WERI-Rb-1 (cell line): ENCODE results near the gene CIDEB.

Source experiments
- DNase-seq: peaks from one replicate; pipeline ENCODE4 v3.0.0-alpha.2; 2020
- H3K27ac ChIP-seq: fragments of 250-450 bp; sonication (Bioruptor Pico); 2 replicates; pipeline ENCODE4 v1.5.1; 2020; ENCODE audit warnings: mild to moderate bottlenecking, moderate library complexity
- H3K27me3 ChIP-seq: fragments of 250-450 bp; sonication (Bioruptor Pico); 2 replicates; pipeline ENCODE4 v1.5.1; 2021; ENCODE audit warnings: mild to moderate bottlenecking, low read depth, moderate library complexity; ENCODE audit not compliant: insufficient read depth, severe bottlenecking
- H3K36me3 ChIP-seq: fragments of 250-450 bp; sonication (Bioruptor Pico); 2 replicates; pipeline ENCODE4 v1.5.1; 2020; ENCODE audit warnings: mild to moderate bottlenecking, moderate library complexity
- H3K4me3 ChIP-seq: 2 replicates; pipeline ENCODE4 v1.5.1; 2011; ENCODE audit warnings: low read depth, mild to moderate bottlenecking, control low read depth, low read length
- H3K9me3 ChIP-seq: fragments of 250-450 bp; sonication (Bioruptor Pico); 2 replicates; pipeline ENCODE4 v1.5.1; 2021; ENCODE audit warnings: mild to moderate bottlenecking, moderate library complexity; ENCODE audit not compliant: severe bottlenecking
- TF ChIP-seq, protein P1 (sequence below): IDR thresholded peaks from 2 replicates; pipeline ENCODE4 v1.5.1; 2011; ENCODE audit warnings: low read depth, mild to moderate bottlenecking, control low read depth, inconsistent platforms, low read length

Gene CIDEB

DNA sequence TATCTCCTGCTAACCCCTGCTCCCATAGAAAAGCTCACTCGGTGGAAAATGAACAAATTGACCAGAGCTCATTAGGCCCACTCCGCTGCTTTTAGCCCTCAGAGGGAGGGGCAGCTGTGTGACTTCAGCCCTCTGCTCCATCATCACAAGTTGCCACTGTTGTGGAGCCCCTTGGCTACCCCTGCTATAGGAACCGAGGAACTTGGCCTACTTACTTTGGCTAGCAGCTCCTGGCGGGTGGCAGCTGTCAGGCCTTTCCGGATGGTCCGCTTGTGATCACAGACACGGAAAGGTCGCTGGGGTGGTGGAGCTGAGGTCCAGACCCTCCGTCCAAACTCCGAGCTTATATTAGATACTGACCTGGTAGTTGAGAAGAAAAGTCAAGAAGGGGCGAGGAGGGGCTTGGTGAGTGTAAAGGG, 612 bp downstream of the CIDEB start:
- TF ChIP-seq, protein P1, sequence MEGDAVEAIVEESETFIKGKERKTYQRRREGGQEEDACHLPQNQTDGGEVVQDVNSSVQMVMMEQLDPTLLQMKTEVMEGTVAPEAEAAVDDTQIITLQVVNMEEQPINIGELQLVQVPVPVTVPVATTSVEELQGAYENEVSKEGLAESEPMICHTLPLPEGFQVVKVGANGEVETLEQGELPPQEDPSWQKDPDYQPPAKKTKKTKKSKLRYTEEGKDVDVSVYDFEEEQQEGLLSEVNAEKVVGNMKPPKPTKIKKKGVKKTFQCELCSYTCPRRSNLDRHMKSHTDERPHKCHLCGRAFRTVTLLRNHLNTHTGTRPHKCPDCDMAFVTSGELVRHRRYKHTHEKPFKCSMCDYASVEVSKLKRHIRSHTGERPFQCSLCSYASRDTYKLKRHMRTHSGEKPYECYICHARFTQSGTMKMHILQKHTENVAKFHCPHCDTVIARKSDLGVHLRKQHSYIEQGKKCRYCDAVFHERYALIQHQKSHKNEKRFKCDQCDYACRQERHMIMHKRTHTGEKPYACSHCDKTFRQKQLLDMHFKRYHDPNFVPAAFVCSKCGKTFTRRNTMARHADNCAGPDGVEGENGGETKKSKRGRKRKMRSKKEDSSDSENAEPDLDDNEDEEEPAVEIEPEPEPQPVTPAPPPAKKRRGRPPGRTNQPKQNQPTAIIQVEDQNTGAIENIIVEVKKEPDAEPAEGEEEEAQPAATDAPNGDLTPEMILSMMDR, result no peak
- Histone ChIP-seq H3K27me3 (no peaks in the 10 kb centered on the region), H3K27ac (no peak overlapping the region), H3K4me3 (no peak overlapping the region), H3K9me3 (no peaks in the 10 kb centered on the region), H3K36me3 (peaks cover 52% of the 10 kb centered on the region)
- DNase-seq, result no peak

DNA sequence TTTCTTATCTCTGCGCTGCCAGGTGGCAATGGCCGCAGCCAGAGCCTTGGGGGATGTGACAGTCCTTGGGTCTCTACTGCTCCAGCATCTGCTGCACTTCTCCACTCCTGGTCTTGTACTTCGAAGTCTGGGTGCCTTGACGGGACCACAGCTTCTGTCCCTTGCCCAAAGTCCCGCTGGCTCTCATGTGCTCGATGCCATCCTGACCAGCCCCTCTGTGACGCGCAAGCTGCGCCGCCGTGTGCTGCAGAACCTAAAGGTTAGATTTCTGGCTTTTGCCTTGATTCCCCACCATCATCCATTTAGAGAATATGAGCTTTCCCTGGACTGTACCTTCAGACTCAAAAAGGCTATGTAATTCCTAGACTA, 3.8 kb downstream of the CIDEB start:
- Histone ChIP-seq H3K9me3 (no peaks in the 10 kb centered on the region), H3K4me3 (no peak overlapping the region), H3K27ac (no peak overlapping the region), H3K36me3 (peaks cover 59% of the 10 kb centered on the region), H3K27me3 (no peaks in the 10 kb centered on the region)
- TF ChIP-seq, protein P1, result no peak
- DNase-seq, result no peak

- peak overlapping the region; percentile 94 for H3K4me3 ChIP-seq
- no peak for DNase-seq
- no peaks in the 10 kb centered on the region for H3K9me3 ChIP-seq
- no peaks in the 10 kb centered on the region for H3K27me3 ChIP-seq
- H3K27ac ChIP-seq, result peak overlapping the region; percentile 67
- peaks cover 56% of the 10 kb centered on the region for H3K36me3 ChIP-seq
- TF ChIP-seq, protein P1, result no peak
These were observed 7.3 kb downstream of the CIDEB start for GRCh38 chr14:24300326-24300980.

- DNase-seq, result peak; percentile 88
- TF ChIP-seq, protein P1, result no peak
- no peaks in the 10 kb centered on the region for H3K9me3 ChIP-seq
- H3K27ac ChIP-seq, result peak within 1 kb of the TSS; percentile 67
- no peaks in the 10 kb centered on the region for H3K27me3 ChIP-seq
- H3K36me3 ChIP-seq, result peaks cover 48% of the 10 kb centered on the region
- H3K4me3 ChIP-seq, result peak within 1 kb of the TSS; percentile 94
These were observed 8.3 kb downstream of the CIDEB start, which contains the start of the genes DHRS1 and NOP9 for GRCh38 chr14:24299255-24300191. DHRS1 (minus strand) TSS chr14:24299780; CDS start chr14:24299106, 674 bp downstream. NOP9 (plus strand) TSS chr14:24299850; CDS start chr14:24299955, 105 bp downstream.

DNA sequence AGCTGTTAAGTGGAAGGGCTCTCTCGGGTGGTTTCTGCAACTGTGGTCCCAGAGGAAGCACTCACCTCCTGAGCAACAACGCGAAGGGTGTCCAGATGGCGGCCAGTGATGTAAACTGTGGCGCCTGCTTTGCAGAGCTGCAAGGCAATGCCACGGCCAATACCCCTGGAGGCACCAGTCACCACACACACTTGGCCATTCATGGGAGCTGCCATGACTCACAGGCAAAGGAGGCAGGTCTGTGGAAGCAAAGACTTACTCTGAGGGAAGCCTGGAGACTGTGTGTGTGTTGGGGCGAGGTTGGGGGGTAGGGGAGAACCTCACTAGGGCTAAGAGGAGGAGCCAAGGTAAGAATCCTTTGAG, 8.9 kb downstream of the CIDEB start:
- Histone ChIP-seq H3K36me3 (peaks cover 42% of the 10 kb centered on the region), H3K4me3 (peak overlapping the region; percentile 94), H3K27me3 (no peaks in the 10 kb centered on the region), H3K27ac (no peak overlapping the region; the same call in 1 of the 2 replicates), H3K9me3 (no peaks in the 10 kb centered on the region)
- TF ChIP-seq, protein P1, result no peak
- peak; percentile 33 for DNase-seq
